Measurements from ENCODE around the gene TBC1D19. TPM values are rescaled to one million over a fixed set of nuclear protein-coding genes. Genes with fewer than 3 reads are reported as not detected.

The TBC1D19 gene
- total RNA-seq, 1 experiment from 2014 or later = 2.2 TPM

DNA sequence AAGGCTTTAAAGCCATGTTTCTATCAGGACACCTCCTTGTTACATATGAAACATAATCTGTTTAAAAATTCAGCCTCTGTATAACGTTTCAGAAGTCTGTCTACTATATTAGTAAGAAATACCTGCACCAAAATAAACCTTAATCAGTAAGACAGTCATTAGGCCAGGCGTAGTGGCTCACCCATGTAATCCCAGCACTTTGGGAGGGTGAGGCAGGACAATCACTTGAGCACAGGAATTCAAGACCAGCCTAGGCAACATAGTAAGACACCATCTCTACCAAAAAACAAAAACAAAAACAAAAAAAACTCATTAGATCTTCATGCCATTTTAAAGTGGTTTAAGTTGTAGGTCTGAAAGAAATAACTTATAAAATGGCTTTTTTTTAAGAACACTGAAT, 169.3 kb downstream of the TBC1D19 start:
- DNase-seq (ENCODE audit: low read depth, low spot score) (no peak), ATAC-seq (no peak)
- no peaks in the 10 kb centered on the region for H3K27me3 ChIP-seq (ENCODE audit: control insufficient read depth, insufficient read depth, low read length)
- CTCF ChIA-PET = no interaction called here
- no peaks in the 10 kb centered on the region for H3K9me3 ChIP-seq (ENCODE audit: control insufficient read depth, insufficient read depth, low read depth, low read length)
- H3K4me3 ChIP-seq (ENCODE audit: low read depth in 2 of 2, low read length in 2 of 2) = no peak overlapping the region
- TF ChIP-seq TCF7L2 (IDR thresholded peaks at IDR 0.05; ENCODE audit: low read depth, low read length) (no peak), REST (IDR thresholded peaks at IDR 0.05; ENCODE audit: insufficient read depth in 1 of 2, low read depth in 2 of 2, low read length in 1 of 2) (no peak), POLR2AphosphoS5 (IDR thresholded peaks at IDR 0.05; ENCODE audit: low read depth, low read length) (no peak), SIN3A (IDR thresholded peaks at IDR 0.05; ENCODE audit: borderline replicate concordance, insufficient read depth, low read depth, low read length) (no peak)
- TF ChIP-seq, protein P1, sequence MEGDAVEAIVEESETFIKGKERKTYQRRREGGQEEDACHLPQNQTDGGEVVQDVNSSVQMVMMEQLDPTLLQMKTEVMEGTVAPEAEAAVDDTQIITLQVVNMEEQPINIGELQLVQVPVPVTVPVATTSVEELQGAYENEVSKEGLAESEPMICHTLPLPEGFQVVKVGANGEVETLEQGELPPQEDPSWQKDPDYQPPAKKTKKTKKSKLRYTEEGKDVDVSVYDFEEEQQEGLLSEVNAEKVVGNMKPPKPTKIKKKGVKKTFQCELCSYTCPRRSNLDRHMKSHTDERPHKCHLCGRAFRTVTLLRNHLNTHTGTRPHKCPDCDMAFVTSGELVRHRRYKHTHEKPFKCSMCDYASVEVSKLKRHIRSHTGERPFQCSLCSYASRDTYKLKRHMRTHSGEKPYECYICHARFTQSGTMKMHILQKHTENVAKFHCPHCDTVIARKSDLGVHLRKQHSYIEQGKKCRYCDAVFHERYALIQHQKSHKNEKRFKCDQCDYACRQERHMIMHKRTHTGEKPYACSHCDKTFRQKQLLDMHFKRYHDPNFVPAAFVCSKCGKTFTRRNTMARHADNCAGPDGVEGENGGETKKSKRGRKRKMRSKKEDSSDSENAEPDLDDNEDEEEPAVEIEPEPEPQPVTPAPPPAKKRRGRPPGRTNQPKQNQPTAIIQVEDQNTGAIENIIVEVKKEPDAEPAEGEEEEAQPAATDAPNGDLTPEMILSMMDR (IDR thresholded peaks at IDR 0.05) = no peak
- in situ Hi-C loops (cut with HindIII; ENCODE audit: low pct_unique_long_range_greater_than_20kb, low sequenced_read_pairs) = no loop called here
- BruUV-seq (replicated peaks) = no TSS peak
- intact Hi-C loops (cut with micrococcal nuclease; ENCODE audit: unreplicated experiment) = no loop called here
- POLR2A ChIA-PET = no interaction called here
- H3K4me1 ChIP-seq (ENCODE audit: control insufficient read depth, insufficient read depth, low read length) = no peaks in the 10 kb centered on the region
- H3K27ac ChIP-seq (ENCODE audit: low read length) = no peak overlapping the region
- H3K36me3 ChIP-seq (ENCODE audit: control insufficient read depth, insufficient read depth, low read length) = no peaks in the 10 kb centered on the region

DNA sequence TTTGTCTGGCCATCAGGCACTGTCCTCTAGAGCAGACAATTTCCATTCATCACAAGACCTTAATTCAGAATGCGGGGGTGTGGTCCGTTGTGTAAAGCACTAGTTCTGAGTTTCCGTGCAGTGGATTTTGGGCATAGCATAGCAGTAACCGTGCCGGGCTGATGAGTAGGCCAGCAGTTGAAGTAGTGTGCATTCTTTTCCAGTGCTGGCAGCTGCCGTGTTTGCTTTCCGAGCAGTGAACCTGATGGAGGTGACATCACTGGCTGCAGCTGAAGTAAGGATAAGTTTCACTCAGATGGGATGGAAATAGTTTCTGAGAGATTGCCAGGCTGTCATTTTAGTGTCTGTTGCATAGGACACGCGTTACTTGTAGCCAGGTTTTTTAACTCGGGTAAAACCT, 169.7 kb downstream of the TBC1D19 start:
- no peaks in the 10 kb centered on the region for H3K36me3 ChIP-seq (ENCODE audit: control insufficient read depth, insufficient read depth, low read length)
- CTCF ChIA-PET = no interaction called here
- BruUV-seq (replicated peaks) = no TSS peak
- H3K27ac ChIP-seq (ENCODE audit: low read length) = no peak overlapping the region
- DNase-seq (ENCODE audit: low read depth, low spot score) (no peak), ATAC-seq (no peak)
- in situ Hi-C loops (cut with HindIII; ENCODE audit: low pct_unique_long_range_greater_than_20kb, low sequenced_read_pairs) (no loop called here), intact Hi-C loops (cut with micrococcal nuclease; ENCODE audit: unreplicated experiment) (no loop called here)
- H3K4me3 ChIP-seq (ENCODE audit: low read depth in 2 of 2, low read length in 2 of 2) = no peak overlapping the region
- no peaks in the 10 kb centered on the region for H3K9me3 ChIP-seq (ENCODE audit: control insufficient read depth, insufficient read depth, low read depth, low read length)
- H3K27me3 ChIP-seq (ENCODE audit: control insufficient read depth, insufficient read depth, low read length) = no peaks in the 10 kb centered on the region
- POLR2A ChIA-PET = no interaction called here
- H3K4me1 ChIP-seq (ENCODE audit: control insufficient read depth, insufficient read depth, low read length) = no peaks in the 10 kb centered on the region
- no peak for TF ChIP-seq SIN3A (IDR thresholded peaks at IDR 0.05; ENCODE audit: borderline replicate concordance, insufficient read depth, low read depth, low read length)

DNA sequence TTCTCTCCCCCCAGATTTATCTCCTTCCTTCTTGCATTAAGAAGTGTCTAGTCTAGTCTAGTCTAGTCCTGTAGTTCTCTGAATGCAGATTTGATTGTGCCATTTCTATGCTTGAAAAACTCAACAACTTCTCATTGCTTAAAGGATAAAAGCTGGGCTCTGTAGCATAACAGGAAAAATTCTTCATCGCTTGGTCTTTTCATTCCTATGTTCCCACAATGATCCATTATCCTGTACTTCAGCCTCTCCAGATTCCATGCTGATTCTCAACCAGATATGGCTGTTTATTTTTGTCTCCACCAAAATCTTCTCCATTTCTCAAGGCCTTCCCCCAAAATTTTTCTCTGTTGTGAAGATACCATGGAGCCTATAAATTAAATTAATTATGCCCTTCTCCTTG, 173.9 kb downstream of the TBC1D19 start:
- POLR2A ChIA-PET = interaction anchor here (0.7 kb wide), 1 partner anchor 103 kb away, joined by 3 read pairs; no protein-coding TSS in a partner anchor
- H3K4me3 ChIP-seq (ENCODE audit: low read depth in 2 of 2, low read length in 2 of 2) = no peak overlapping the region
- no peak for TF ChIP-seq SIN3A (IDR thresholded peaks at IDR 0.05; ENCODE audit: borderline replicate concordance, insufficient read depth, low read depth, low read length)
- no peak for TF ChIP-seq REST (IDR thresholded peaks at IDR 0.05; ENCODE audit: insufficient read depth in 1 of 2, low read depth in 2 of 2, low read length in 1 of 2)
- TF ChIP-seq POLR2AphosphoS5 (IDR thresholded peaks at IDR 0.05; ENCODE audit: low read depth, low read length) = no peak
- no peak for TF ChIP-seq TCF7L2 (IDR thresholded peaks at IDR 0.05; ENCODE audit: low read depth, low read length)
- TF ChIP-seq, protein P1 (IDR thresholded peaks at IDR 0.05) = no peak

More for the DNA sequence above, 173.9 kb downstream of the TBC1D19 start:
- Histone ChIP-seq H3K27me3 (ENCODE audit: control insufficient read depth, insufficient read depth, low read length) (no peaks in the 10 kb centered on the region), H3K36me3 (ENCODE audit: control insufficient read depth, insufficient read depth, low read length) (no peaks in the 10 kb centered on the region), H3K27ac (ENCODE audit: low read length) (no peak overlapping the region), H3K9me3 (ENCODE audit: control insufficient read depth, insufficient read depth, low read depth, low read length) (no peaks in the 10 kb centered on the region), H3K4me1 (ENCODE audit: control insufficient read depth, insufficient read depth, low read length) (no peaks in the 10 kb centered on the region)
- ATAC-seq (no peak), DNase-seq (ENCODE audit: low read depth, low spot score) (no peak)
- no TSS peak for BruUV-seq (replicated peaks)
- intact Hi-C loops (cut with micrococcal nuclease; ENCODE audit: unreplicated experiment) (no loop called here), in situ Hi-C loops (cut with HindIII; ENCODE audit: low pct_unique_long_range_greater_than_20kb, low sequenced_read_pairs) (no loop called here)
- CTCF ChIA-PET = no interaction called here

Data from Panc1 (cell line).